CD14-positive monocyte (primary cell): ENCODE results near the gene SLC4A5. TPM values are rescaled to one million over a fixed set of nuclear protein-coding genes. Genes with fewer than 3 reads are reported as not detected.

ENCODE experiments used
- DNase-seq, 3 donors: peaks; one replicate each; pipeline ENCODE4 v3.0.0-alpha.2; 2011 to 2022
- H2AFZ ChIP-seq: 2 replicates; pipeline ENCODE4 v1.6.0; 2012; ENCODE audit warnings: mild to moderate bottlenecking, low read depth, low read length, inconsistent platforms; ENCODE audit not compliant: insufficient read depth, poor library complexity, severe bottlenecking
- H3K27ac ChIP-seq, 2 donors: 1 replicate in 1 of 2; 2 replicates in 1 of 2; pipeline ENCODE4 v1.5.1; 2012 to 2013; ENCODE audit warnings: low read length in 2 of 2, control low read depth in 1 of 2, inconsistent platforms in 1 of 2, low read depth in 1 of 2, mild to moderate bottlenecking in 1 of 2
- H3K27me3 ChIP-seq, 2 donors: one replicate each; pipeline versions ENCODE4 v1.6.0 to v1.6.1; 2011 to 2013; ENCODE audit warnings: low read length in 2 of 2; ENCODE audit not compliant: control insufficient read depth in 2 of 2, insufficient read depth in 2 of 2
- H3K36me3 ChIP-seq, 2 donors: replicated peaks in 1 of 2; 1 replicate in 1 of 2; 2 replicates in 1 of 2; pipeline versions ENCODE4 v1.5.1 to v1.6.1; 2012 to 2013; ENCODE audit warnings: low read length in 2 of 2, control low read depth in 1 of 2, inconsistent platforms in 1 of 2, mild to moderate bottlenecking in 1 of 2; ENCODE audit not compliant: insufficient read depth in 2 of 2, control insufficient read depth in 1 of 2
- H3K4me1 ChIP-seq, 2 donors: 1 replicate in 1 of 2; 2 replicates in 1 of 2; pipeline versions ENCODE4 v1.5.1 to v1.6.1; 2012 to 2013; ENCODE audit warnings: low read length in 2 of 2, control low read depth in 1 of 2, inconsistent platforms in 1 of 2, mild to moderate bottlenecking in 1 of 2, moderate library complexity in 1 of 2; ENCODE audit not compliant: insufficient read depth in 2 of 2, control insufficient read depth in 1 of 2
- H3K4me2 ChIP-seq: replicated peaks from 2 replicates; pipeline ENCODE3; 2012; ENCODE audit warnings: low read length, moderate library complexity, mild to moderate bottlenecking; ENCODE audit not compliant: poor library complexity, severe bottlenecking; ENCODE audit errors: extremely low read depth
- H3K4me3 ChIP-seq, 3 experiments: fragments of 200-600 bp in 1 of 3; sonication (generic) in 1 of 3; replicated peaks in 1 of 3; 1 replicate in 2 of 3; 2 replicates in 1 of 3; pipeline ENCODE4 v1.5.1; 2011 to 2013; ENCODE audit warnings: low read length in 3 of 3, mild to moderate bottlenecking in 3 of 3, control low read depth in 2 of 3, low read depth in 2 of 3, inconsistent platforms in 1 of 3, moderate library complexity in 1 of 3
- H3K79me2 ChIP-seq: 2 replicates; pipeline ENCODE4 v1.6.0; 2012; ENCODE audit warnings: mild to moderate bottlenecking, control low read depth, inconsistent platforms, low read length, moderate library complexity; ENCODE audit not compliant: insufficient read depth
- H3K9ac ChIP-seq: 2 replicates; pipeline ENCODE4 v1.6.0; 2017; ENCODE audit warnings: low read length, mild to moderate bottlenecking; ENCODE audit not compliant: insufficient read depth, poor library complexity, severe bottlenecking
- H3K9me3 ChIP-seq, 2 donors: replicated peaks in 1 of 2; 1 replicate in 1 of 2; 2 replicates in 1 of 2; pipeline versions ENCODE4 v1.5.1 to v1.6.1; 2012 to 2013; ENCODE audit warnings: low read length in 2 of 2, control low read depth in 1 of 2; ENCODE audit not compliant: control insufficient read depth in 1 of 2, insufficient read depth in 1 of 2
- H4K20me1 ChIP-seq: 2 replicates; pipeline ENCODE4 v1.6.0; 2012; ENCODE audit warnings: mild to moderate bottlenecking, low read length, control low read depth, moderate library complexity; ENCODE audit not compliant: insufficient read depth
- H3K27ac Mint-ChIP-seq, 7 donors: one replicate each; pipeline ENCODE4 v1.8.0; 2020; ENCODE audit warnings: mild to moderate bottlenecking in 7 of 7, mixed read lengths in 7 of 7, moderate library complexity in 6 of 7, inconsistent platforms in 2 of 7
- H3K27me3 Mint-ChIP-seq, 3 donors: one replicate each; pipeline ENCODE4 v1.8.0; 2021 to 2022; ENCODE audit warnings: low read depth in 3 of 3, mild to moderate bottlenecking in 3 of 3, mixed read lengths in 3 of 3, moderate library complexity in 3 of 3, inconsistent platforms in 1 of 3
- H3K36me3 Mint-ChIP-seq, 2 donors: one replicate each; pipeline ENCODE4 v1.8.0; 2020; ENCODE audit warnings: mixed read lengths in 2 of 2, inconsistent platforms in 1 of 2, mild to moderate bottlenecking in 1 of 2
- H3K4me1 Mint-ChIP-seq: one replicate; pipeline ENCODE4 v1.8.0; 2020; ENCODE audit warnings: mild to moderate bottlenecking, mixed read lengths
- H3K4me3 Mint-ChIP-seq, 2 donors: one replicate each; pipeline ENCODE4 v1.8.0; 2020; ENCODE audit warnings: mild to moderate bottlenecking in 2 of 2, mixed read lengths in 2 of 2, moderate library complexity in 1 of 2
- H3K9me3 Mint-ChIP-seq, 7 donors: one replicate each; pipeline ENCODE4 v1.8.0; 2020 to 2022; ENCODE audit warnings: mixed read lengths in 7 of 7, mild to moderate bottlenecking in 6 of 7, moderate library complexity in 6 of 7, inconsistent platforms in 2 of 7
- WGBS: methylation state at CpG from one replicate; pipeline ENCODE4 v1.1.5; 2013; ENCODE audit warnings: missing lambda C conversion rate; ENCODE audit not compliant: insufficient coverage; 5-methylcytosine and 5-hydroxymethylcytosine counted together
- intact Hi-C, 2 donors: fragments of 100-400 bp; cut with micrococcal nuclease; formaldehyde crosslinking; loops; one replicate each; pipeline versions ENCODE4 v1.15.0 to v1.15.1; 2023
- polyA plus RNA-seq, 3 donors: library from polyadenylated mRNA; depleted of rRNA in 1 of 3; unstranded in 2 of 3; stranded (reverse) in 1 of 3; fragments of 300-500 nt in 2 of 3; fragments of >200 nt in 1 of 3; fragmentation: Illumina TruSeq in 2 of 3; gene quantifications; 1 replicate in 2 of 3; 2 replicates in 1 of 3; pipeline ENCODE4 v1.2.3, GENCODE V29; 2012 to 2021
- TF ChIP-seq, protein P1 (sequence below): fragments of 200-600 bp; IDR thresholded peaks from one replicate; pipeline ENCODE4 v1.8.0; 2022; ENCODE audit warnings: antibody characterized with exemption, mild to moderate bottlenecking

The SLC4A5 gene
- polyA plus RNA-seq, 3 donors: 0.10 to 1.1 TPM; not detected in 1

DNA sequence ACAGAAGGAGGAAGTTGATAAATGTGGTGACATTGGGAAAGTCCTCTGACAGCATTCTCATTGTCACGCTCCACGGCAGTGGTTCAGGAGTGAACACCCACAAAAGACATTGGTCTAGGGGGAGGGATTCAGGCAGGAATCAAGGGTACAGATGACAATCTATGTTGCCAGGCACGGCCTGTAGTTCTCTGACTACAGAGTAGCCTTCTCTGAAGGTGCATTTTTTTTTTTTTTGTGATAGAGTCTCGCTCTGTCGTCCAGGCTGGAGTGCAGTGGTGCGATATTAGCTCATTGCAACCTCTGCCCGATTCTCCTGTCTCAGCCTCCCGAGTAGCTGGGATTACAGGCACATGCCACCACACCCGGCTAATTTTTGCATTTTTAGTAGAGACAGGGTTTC lies 157.2 kb downstream of the SLC4A5 start:
- peak overlapping the region; percentile 92 to 97 for H3K27ac ChIP-seq
- H3K4me3 ChIP-seq: peak overlapping the region in 1 of 3 experiments; percentile 55
- H3K9ac ChIP-seq: peak overlapping the region; percentile 75
- H3K9me3 ChIP-seq: no peaks in the 10 kb centered on the region
- no peaks in the 10 kb centered on the region for H3K36me3 ChIP-seq
- H3K27me3 ChIP-seq: no peaks in the 10 kb centered on the region
- H3K9me3 Mint-ChIP-seq: peaks cover 0 to 2% (median 0%) of the 10 kb centered on the region in 7 donors
- peaks cover 0 to 5% (median 0%) of the 10 kb centered on the region in 3 donors for H3K27me3 Mint-ChIP-seq
- H3K79me2 ChIP-seq: peaks cover 12% of the 10 kb centered on the region
- peaks cover 59% of the 10 kb centered on the region for H3K4me1 Mint-ChIP-seq
- peak overlapping the region; percentile 19 for H2AFZ ChIP-seq
- peak overlapping the region; percentile 99 to 100 (median 100) for H3K27ac Mint-ChIP-seq
- H3K4me3 Mint-ChIP-seq: peak overlapping the region; percentile 82 to 94
- H4K20me1 ChIP-seq: no peaks in the 10 kb centered on the region
- WGBS: 0% methylated on average over 1 of the region's 9 CpGs
- no peak overlapping the region for H3K4me2 ChIP-seq
- intact Hi-C loops: no loop called here
- peak; percentile 97 to 99 (median 99) for DNase-seq
- TF ChIP-seq, protein P1, sequence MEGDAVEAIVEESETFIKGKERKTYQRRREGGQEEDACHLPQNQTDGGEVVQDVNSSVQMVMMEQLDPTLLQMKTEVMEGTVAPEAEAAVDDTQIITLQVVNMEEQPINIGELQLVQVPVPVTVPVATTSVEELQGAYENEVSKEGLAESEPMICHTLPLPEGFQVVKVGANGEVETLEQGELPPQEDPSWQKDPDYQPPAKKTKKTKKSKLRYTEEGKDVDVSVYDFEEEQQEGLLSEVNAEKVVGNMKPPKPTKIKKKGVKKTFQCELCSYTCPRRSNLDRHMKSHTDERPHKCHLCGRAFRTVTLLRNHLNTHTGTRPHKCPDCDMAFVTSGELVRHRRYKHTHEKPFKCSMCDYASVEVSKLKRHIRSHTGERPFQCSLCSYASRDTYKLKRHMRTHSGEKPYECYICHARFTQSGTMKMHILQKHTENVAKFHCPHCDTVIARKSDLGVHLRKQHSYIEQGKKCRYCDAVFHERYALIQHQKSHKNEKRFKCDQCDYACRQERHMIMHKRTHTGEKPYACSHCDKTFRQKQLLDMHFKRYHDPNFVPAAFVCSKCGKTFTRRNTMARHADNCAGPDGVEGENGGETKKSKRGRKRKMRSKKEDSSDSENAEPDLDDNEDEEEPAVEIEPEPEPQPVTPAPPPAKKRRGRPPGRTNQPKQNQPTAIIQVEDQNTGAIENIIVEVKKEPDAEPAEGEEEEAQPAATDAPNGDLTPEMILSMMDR: no peak
- peaks cover 67 to 79% of the 10 kb centered on the region in 2 donors for H3K4me1 ChIP-seq
- no peaks in the 10 kb centered on the region for H3K36me3 Mint-ChIP-seq

GRCh38 chr2:74183878-74184277 lies 159.3 kb downstream of the SLC4A5 start:
- peaks cover 0 to 5% (median 0%) of the 10 kb centered on the region in 3 donors for H3K27me3 Mint-ChIP-seq
- no peak overlapping the region for H3K4me3 ChIP-seq
- H3K9ac ChIP-seq: no peak overlapping the region
- WGBS: 100% methylated on average over 2 of the region's 2 CpGs
- no peaks in the 10 kb centered on the region for H3K9me3 ChIP-seq
- H3K79me2 ChIP-seq: peaks cover 29% of the 10 kb centered on the region
- no peak for DNase-seq
- no peaks in the 10 kb centered on the region for H4K20me1 ChIP-seq
- peaks cover 82 to 92% of the 10 kb centered on the region in 2 donors for H3K4me1 ChIP-seq
- no peaks in the 10 kb centered on the region for H3K36me3 Mint-ChIP-seq
- peak overlapping the region in 1 of 2 donors; percentile 67 for H3K27ac ChIP-seq
- H3K4me3 Mint-ChIP-seq: no peak overlapping the region
- H3K4me1 Mint-ChIP-seq: peaks cover 64% of the 10 kb centered on the region
- peak overlapping the region; percentile 16 for H2AFZ ChIP-seq
- no peaks in the 10 kb centered on the region for H3K36me3 ChIP-seq
- TF ChIP-seq, protein P1: no peak
- H3K27me3 ChIP-seq: no peaks in the 10 kb centered on the region
- H3K27ac Mint-ChIP-seq: peak overlapping the region; percentile 22 to 100 (median 91)
- intact Hi-C loops: no loop called here
- no peak overlapping the region for H3K4me2 ChIP-seq
- peaks cover 0 to 2% (median 0%) of the 10 kb centered on the region in 7 donors for H3K9me3 Mint-ChIP-seq
